NCI-H2227 treated with DMSO at 0.1 percent for 48 hours (cell line): Measurements from ENCODE around the gene CYTH3.
"Not testable (repeated sequence)": the region's sequence is repeated elsewhere in the genome, so short reads cannot be mapped to it uniquely, and the experiment has no call there.

ENCODE experiments used
- DNase-seq: peaks from one replicate; lab custom pipeline; 2025; lab: John Stamatoyannopoulos, UW

CYTH3 gene

DNA sequence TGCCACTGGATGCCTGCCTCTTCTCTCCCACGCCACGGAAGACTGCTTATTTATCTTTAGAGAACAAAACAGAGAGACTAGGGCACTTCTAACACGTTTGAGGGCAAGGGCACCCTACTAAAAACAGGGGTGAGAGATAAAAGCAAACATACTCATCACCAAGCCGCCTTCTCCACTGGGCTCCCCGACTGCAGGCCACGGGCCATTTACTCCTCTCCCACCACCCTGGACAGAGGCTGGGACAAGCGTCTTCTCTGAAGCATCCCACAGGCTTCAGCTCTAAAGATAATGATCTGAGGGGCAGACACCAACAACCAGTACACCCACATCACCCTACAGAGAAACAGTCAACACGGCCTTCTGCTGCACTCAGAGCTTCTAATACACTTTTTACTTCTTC, 78.7 kb downstream of the CYTH3 start:
- no peak for DNase-seq

DNA sequence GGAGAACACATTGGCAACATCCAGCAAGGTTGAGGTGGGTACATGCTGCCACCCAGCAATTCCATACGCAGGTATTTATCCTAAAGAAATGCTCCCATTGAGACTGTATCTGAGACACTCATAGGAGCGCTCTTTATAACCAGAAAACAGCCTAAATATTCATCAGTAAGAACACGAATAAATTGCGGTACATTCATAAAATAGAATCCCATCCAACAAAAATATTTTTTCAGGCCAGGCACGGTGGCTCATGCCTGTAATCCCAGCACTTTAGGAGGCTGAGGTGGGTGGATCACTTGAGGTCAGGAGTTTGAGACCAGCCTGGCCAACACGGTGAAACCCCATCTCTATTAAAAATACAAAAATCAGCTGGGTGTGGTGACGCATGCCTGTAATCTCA, 81.9 kb downstream of the CYTH3 start:
- DNase-seq = not testable (repeated sequence)

DNA sequence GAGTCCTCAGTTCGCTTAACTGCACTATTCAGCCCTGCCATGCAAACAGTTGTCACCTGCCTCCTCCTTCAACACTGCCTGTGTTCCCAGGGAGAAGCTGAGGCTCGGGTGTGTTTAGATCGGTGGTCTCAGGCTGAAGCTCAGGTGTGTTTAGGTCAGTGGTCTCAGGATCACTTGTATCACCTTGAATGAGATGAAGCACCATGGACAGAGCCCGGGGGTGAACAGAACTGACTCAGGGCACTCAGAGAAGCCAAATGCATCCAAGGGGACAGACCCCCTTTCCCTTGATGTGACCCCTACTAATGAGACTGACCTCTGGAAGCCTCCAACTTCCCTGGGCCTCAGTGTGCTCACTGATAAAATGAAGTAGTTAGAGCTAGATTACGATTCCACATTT, 84.0 kb downstream of the CYTH3 start:
- no peak for DNase-seq

DNA sequence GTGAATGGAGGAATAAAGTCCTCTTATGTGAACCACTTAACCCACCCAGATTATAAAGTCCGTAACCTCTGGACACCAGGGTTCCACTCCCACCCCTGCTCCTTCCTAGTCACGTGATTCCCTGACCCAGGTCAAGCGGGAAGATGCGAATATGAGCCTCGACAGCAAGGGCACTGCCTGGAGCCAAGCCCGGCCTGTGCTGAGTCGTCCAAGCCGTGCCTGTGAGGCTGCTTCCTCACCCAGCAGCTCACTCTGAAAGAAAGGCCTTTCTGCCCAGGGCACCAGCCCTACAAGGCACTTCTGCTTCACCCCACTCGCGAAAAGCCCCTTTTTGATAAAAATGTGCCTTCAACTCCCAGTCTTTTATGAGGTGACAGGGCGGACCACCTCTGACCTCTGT, 85.8 kb downstream of the CYTH3 start:
- no peak for DNase-seq

DNA sequence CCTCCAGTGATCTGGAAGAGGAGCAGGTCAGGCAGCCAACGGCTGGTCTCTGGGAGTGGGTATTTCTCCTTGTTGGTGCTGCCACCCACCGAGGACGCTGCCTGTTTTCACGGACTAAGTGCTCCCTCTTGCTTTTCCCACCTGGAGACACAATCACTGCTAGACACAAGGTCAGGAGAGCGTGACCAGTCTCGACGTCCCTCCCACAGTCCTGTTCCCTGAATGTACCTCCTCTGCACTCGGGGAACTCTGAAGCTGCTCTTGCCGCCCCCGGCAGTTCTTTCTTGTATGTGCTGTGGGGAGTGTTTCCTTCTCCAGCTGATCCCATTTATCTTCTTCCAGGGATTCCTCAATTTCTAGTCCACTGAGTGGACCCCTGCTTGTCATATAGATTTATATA, 89.4 kb downstream of the CYTH3 start:
- DNase-seq = no peak

DNA sequence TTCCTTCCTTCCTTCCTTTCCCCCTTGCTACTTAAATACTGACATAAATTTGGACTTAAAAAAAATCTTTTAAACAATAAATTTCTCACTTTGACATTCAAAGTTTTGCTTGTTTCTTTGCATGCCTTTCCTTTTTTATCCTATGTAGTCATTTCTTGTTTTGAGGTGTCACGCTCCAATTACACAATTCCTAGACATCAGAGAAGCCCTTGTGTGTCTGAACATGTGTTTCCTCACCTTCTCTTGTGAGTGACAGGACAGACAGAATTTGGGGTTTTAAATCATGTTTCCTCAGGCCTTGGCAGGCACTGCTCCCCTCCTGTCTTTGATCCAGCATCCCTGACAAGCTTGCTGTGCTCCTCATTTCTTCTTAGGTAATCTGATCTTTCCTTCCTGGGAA, 91.3 kb downstream of the CYTH3 start:
- DNase-seq = no peak

DNA sequence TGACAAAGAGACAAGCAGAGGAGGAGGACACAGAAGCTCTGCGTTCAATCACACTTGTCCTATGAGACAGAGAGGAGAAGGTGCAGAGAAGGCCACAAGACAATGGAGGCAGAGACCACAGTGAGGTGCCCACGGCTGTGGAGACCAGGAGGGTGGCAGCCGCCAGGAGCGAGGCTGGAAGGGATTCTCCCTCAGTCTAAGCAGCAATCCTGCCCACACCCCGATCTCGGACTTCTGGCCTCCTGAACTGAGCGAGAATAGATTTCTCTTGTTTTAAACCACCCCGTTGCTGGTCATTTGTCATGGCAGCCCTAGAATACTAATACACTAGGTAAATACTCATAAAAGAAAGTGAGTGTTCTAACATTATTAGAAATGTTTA, 92.1 kb downstream of the CYTH3 start:
- DNase-seq = no peak

DNA sequence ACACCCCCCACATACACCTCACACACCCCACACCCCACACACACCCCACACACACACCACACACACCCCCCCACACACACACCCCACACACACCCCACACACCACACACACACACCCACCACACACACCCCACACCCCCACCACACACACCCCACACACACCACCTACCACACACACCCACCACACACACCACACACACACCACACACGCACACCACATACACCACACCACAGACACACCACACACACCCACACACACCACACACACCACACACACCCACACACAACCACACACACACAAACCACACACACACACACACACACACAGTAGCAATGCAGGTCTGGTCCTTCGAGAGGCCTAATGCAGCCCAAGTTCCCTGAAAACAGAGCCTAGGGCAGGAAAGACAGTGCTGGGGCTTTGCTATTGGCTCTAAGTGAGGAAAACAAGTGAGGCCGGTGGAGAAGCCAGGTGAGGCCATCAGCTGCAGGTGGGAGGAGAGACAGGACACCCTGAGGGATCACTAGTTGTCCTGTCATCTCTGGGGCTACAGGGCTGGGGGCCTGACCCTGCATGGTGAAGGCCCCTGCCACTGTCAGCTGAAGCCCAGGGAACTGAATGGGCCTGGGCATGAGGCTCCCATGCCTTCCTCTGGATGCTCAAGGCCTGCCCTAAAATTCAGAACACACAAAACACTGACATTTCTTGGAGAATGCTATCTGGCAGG, 92.6 kb downstream of the CYTH3 start:
- no peak for DNase-seq

DNA sequence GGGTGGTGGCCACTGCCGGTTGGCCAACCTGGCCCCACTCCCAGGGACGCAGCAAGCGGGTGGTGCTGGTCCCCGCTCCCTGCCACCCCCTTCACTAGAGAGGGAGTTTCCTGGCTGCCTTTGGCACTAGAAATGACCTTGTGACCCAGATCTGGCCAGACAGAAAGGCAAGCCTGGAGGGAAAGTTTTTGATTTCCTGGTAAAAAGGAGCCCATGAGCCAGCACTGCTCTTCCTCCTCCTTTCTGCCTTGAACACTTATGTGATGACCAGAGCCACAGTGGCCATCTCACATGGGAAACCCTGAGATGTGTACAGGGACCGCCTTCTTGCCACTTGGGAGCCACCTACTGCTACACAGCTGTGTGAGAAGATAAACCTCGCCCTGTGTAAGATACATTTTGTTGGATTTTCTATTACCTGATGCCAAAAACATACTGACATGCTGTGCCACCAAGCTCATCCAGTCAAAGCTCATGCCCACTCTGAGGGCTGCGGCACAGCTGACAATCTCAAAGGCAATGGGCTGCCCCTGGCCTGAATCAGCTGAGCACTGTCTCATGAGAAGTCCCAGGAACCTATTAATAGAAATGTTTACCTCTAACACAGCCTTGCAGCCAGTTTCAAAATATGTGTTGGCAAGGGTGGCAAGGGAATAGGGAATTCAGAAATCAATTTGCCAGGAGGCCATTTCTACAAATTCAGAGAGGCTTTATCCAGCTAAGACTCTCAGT, 94.0 kb downstream of the CYTH3 start:
- DNase-seq = no peak

DNA sequence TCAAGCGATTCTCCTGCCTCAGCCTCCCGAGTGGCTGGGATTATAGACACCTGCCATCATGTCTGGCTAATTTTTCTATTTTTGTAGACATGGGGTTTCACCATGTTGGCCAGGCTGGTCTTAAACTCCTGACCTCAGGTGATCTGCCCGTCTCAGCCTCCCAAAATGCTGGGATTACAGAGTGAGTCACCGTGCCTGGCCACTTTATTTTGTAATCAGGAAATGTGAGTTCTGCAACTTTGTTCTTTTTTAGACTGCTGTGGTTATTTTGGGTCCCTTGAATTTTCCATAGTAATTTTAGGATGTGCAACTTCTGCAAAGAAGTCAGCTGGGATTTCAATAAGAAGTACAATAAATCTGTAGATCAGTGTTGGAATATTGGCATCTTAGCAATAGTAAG, 96.8 kb downstream of the CYTH3 start:
- no peak for DNase-seq

DNA sequence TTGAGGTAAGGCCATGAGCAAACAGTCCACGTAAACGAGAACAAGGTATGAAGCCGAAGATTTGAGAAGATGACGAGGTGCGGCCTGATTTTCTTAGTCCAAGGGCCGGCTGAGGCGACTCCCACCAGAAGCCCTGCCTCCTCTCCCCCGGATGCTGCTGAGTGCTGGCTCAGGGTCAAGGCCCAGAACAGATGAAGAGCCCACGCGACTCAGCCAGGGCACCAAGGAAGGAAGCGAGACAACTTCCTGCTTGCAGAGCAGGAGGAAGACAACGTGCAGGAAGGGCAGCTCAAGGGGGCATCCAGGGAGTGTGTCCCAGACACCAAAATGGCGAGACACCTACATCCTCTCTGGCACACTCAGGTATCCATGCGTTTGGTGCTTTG, 99.5 kb downstream of the CYTH3 start:
- no peak for DNase-seq

DNA sequence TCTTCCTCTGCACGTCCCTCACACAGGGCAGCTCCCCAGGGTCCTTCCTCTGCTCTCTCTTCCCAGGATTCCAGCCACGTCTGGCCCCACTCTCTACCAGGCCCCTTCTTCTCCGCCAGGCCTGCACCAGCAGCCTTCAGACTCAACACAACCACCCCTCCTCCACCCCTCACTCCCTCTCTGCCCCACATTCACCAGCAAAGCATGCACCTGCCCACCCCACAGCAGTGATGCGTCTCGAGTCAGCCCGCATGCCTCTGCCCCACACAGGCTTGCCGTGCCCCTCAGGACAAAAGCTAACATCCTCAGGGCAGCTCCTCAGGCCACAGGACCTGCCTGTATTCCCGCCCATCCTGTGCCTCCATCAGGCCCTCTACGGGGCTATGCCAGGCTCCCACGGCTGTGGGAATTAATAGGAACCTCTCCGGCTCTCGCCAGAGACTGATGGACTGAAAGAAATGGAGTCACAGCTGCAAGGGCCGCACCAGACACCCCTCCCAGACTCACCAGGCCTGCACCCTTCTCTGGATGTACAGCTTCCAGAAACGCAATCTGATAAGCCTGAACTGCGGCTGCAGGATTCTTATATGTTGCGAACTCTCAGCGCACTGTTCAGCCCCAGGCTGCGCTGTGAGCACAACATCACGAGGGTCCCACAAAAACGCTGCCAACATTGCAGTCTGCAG, 100.1 kb downstream of the CYTH3 start:
- no peak for DNase-seq

DNA sequence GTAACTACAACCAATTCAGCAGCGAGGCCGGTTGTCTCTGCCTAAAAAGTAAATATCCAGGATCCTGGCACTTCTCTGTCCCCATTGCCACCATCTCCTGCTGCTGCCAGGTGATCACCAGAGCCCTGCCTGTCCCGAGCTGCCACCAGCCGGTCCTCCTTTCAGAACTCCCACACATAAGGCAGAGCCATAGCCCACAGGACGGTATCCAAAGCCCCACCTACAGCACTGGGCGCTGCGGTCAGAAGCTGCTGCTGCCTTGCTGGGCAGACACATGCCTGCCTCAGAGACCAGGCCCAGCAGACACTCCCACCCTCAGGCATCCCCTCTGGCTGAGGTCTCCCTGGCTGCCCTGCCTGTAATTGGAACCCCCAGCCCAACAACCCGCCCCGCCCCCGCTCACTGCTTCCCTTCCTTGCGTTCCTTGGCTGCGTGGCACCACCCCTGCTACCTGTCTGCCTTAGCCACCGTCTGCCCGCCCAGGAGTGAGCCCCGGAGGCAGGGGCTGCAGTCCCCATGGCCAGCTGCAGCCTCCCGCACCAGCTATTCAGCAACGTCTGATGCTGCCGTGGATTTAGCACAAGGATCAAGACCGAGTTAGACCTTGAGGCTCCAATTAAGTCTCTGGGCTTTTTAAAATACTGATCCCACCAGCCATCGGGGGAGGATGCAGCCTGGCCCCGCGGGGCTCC, 100.7 kb downstream of the CYTH3 start:
- DNase-seq = no peak

DNA sequence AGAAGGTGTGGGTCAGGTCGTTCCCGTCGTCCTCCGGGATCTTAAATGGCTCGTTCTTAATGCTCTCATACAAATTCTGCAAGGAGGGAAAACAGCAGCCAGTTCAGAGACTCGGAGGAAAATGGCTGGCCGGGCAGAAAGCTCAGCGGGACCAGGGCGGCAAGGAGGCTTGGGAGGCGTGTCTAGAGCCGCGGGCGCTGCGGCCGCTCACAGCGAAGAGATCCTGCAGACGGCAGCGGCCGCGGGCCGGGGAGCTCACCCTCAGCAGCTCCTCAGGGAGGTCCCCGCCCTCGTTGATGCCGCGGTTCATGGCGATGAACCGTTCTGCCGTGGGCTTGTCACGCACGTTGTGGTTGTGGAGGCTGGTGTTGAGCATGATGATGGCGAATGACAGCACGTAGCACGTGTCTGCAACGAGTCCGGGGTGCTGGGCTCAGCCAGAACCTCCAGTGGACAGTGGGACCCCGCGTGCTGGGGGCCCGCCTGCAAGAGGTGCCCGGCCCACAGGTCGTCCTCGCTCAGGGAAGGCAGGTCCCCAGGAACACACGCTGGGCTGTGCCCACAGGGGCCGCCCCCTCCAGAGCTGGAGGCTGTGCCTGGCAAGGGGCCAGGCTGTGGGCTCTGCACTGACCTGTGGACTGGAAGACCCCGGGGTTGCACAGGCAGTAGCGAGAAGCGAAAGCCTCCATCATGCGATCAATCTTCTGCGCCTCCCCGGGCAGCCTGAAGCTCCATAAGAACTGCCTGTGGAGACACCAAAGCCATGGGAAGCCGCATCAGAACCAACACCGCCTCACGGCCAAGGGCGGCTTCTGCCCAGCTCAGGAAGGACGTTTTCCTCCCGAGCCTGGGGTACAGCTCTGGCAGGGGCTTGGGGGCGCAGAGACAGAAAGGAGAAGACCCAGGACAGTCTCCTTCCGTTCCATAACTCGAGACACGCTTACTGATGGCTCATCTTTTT, 101.6 kb downstream of the CYTH3 start:
- no peak for DNase-seq

DNA sequence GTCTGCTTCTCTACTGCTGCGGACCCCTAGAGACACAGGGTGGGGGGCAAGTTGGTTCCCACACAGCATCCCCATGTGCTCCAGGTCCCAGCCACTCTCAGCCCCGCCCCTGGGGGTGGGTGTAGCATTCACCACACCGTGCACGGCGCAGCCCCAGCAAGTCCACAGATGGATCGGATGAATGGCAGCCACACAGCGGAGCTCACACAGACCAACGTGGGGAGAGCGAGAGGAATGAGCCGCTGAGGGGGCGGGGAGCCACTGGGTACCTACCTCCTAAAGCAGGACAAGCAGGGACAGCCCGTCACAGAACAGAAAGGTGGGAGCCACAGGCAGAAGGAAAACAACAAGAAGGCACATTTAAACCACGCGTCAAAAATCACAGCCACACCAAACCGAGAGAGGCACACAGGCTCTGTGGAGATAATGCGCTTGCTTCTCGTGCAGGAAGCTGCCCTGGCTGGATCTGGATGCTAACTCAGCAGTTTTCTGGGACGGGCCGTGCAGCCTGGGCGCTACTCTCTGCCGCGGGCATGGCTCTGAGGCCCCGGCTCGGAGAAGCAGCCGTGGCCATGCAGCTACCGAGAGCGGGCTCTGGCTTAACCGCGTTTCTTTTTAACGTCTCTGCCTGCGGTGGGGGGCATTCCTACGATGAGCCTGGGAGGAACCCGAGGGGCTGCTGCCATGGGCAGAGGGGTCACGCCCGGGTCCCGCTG, 102.5 kb downstream of the CYTH3 start:
- no peak for DNase-seq

DNA sequence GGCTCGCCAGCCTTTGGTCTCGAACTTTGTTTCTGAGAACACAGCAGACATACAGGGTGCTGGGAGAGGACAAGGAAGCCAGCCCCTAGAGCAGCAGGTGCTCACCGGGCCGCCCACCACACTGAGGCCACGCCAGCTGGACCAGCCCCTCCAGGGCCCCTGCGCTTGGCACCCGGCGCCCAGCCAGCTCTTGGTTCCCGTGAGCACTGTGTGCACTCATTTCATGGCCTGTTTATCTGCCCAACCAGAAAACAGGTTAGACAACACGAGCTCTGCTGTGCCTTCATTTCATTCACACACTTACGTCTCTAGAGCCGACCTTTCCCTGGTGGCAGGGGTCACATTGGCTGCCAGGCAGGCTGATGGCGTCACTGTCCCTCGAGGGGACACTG, 104.0 kb downstream of the CYTH3 start:
- DNase-seq = no peak

DNA sequence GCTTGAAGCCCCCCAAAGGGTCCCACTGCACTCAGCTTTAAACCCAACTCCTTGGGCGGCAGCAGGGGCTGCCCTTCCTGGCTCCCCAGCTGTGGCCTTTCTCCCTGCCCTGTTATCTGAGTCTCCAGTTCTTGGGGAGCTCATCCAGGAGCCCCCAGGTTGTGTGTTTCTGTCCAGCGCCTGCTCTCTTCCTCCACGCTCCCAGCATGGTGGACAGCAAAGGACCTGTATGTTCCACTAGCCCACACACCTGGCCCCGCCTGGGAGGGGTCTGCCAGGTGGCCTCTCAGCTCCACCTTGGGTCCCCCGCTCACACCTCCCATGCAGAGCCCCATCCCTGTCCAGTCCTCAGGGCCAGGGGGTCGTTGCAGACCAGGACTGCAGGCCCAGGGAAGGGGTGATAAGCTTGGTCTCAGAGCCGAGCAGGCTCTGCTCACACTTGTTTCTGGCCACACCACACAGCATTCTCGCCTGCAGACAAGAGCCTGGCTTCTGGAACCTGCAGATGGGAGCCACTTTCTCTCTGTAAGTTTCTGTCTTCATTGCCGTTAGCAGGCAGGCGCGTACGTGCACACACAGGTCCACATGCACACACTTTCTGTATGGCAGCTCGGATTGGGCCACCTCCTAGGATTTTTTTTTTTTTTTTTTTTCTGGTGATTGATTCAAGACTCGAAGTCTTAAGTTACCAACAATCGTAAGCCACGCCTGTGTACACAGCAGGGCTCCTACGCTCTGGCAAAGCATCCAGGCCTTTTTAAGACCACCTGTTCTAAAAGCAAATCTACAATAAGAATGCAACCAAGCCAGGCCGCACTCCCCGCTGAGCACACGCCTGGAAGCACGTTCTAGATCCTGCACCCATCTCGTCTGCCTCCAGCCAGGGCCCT, 104.6 kb downstream of the CYTH3 start:
- no peak for DNase-seq

DNA sequence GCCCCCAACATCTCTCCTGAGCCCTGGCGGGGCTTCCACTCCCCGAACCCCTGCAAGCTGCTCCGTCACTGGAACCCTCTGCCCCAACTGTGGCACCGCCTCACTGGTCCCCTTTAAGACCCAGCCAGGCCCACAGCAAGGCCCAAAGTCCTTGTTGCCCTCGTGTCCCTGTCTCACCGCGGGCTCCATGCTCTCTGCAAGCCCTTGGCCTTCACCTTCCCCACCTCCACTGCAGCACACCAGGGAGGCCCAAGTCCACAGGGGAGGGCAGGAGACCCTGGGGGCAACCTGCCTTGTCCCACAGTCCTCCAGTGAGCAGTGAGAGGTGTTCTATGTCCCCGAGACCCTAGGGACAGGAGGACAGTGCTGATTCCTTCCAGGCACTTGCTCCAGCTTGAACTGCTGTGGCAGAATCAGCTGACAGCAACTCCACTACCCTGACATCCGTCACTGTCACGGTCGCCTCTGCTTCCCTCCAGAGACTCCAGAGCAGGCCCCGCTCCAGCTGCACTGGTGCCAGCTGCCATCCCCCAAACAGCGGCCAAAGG, 105.3 kb downstream of the CYTH3 start:
- no peak for DNase-seq

DNA sequence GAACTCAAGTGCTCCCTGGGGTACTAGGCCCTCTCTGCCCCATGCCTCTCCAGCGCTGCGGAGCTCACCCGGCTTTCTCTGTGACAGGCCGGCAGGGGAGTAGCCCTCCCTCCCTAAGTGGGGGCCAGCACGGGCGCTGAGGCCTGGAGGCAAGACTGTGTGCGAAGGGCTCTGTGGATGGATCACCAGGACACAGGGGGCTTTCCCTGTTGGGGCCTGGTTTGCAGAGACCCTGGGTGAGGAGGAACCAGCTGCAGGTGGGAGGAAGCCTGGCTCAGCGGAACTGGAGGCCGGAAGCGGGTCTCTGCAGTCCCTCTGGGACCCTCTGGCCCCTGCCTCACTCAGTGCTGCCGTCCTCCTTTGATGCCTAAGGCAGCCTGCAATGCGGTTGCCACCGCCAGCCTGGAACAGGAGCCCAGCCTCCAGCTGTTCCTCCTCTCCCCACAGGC, 106.0 kb downstream of the CYTH3 start:
- DNase-seq = no peak
